Neural progenitor cell (in vitro differentiated cells): Measurements from ENCODE around the gene PACSIN2. TPM values are rescaled to one million over a fixed set of nuclear protein-coding genes. Genes with fewer than 3 reads are reported as not detected.

Experiments used
- DNase-seq: peaks from one replicate; pipeline ENCODE4 v3.0.0-alpha.2; 2016; ENCODE audit warnings: low spot score
- H2AFZ ChIP-seq: fragments of 200-600 bp; sonication (generic); replicated peaks from 2 replicates; pipeline ENCODE4 v1.6.1; 2016; ENCODE audit warnings: antibody characterized with exemption
- H3F3A ChIP-seq: fragments of 200-600 bp; sonication (generic); 2 replicates; pipeline ENCODE4 v1.6.1; 2016; ENCODE audit warnings: antibody characterized with exemption, low read depth
- H3K27ac ChIP-seq: fragments of 200-600 bp; sonication (generic); 2 replicates; pipeline ENCODE4 v1.5.1; 2016; ENCODE audit warnings: mild to moderate bottlenecking
- H3K27me3 ChIP-seq: fragments of 200-600 bp; sonication (generic); 2 replicates; pipeline ENCODE4 v1.6.1; 2016; ENCODE audit warnings: mild to moderate bottlenecking, moderate library complexity
- H3K36me3 ChIP-seq: fragments of 200-600 bp; sonication (generic); 2 replicates; pipeline ENCODE4 v1.5.1; 2016
- H3K4me1 ChIP-seq: fragments of 200-600 bp; sonication (generic); 2 replicates; pipeline ENCODE4 v1.6.1; 2016; ENCODE audit warnings: mixed run types
- H3K4me2 ChIP-seq: fragments of 200-600 bp; sonication (generic); 2 replicates; pipeline ENCODE4 v1.6.1; 2016
- H3K4me3 ChIP-seq: fragments of 200-600 bp; sonication (generic); 2 replicates; pipeline ENCODE4 v1.5.1; 2016
- H3K79me2 ChIP-seq: fragments of 200-600 bp; sonication (generic); 2 replicates; pipeline ENCODE4 v1.6.1; 2016; ENCODE audit warnings: low read depth
- H3K9ac ChIP-seq: fragments of 200-600 bp; sonication (generic); 2 replicates; pipeline ENCODE4 v1.6.1; 2016
- H3K9me3 ChIP-seq: fragments of 200-600 bp; sonication (generic); 2 replicates; pipeline ENCODE4 v1.5.1; 2016; ENCODE audit warnings: low read depth
- H4K20me1 ChIP-seq: fragments of 200-600 bp; sonication (generic); 2 replicates; pipeline ENCODE4 v1.6.1; 2016; ENCODE audit warnings: low read depth
- H3K27ac Mint-ChIP-seq: 3 replicates; pipeline ENCODE4 v1.8.0; 2021; ENCODE audit warnings: mixed read lengths
- H3K27me3 Mint-ChIP-seq: 2 replicates; pipeline ENCODE4 v1.8.0; 2022; ENCODE audit warnings: low read depth, mild to moderate bottlenecking, inconsistent platforms, moderate library complexity, mixed read lengths; ENCODE audit not compliant: insufficient read depth
- H3K36me3 Mint-ChIP-seq: 3 replicates; pipeline ENCODE4 v1.8.0; 2021; ENCODE audit warnings: mixed read lengths
- H3K4me1 Mint-ChIP-seq: 3 replicates; pipeline ENCODE4 v1.8.0; 2021; ENCODE audit warnings: mixed read lengths
- H3K4me3 Mint-ChIP-seq: 3 replicates; pipeline ENCODE4 v1.8.0; 2021; ENCODE audit warnings: mild to moderate bottlenecking, moderate library complexity, mixed read lengths
- H3K9me3 Mint-ChIP-seq: 3 replicates; pipeline ENCODE4 v1.8.0; 2020; ENCODE audit warnings: mixed read lengths
- CTCF ChIP-seq: fragments of 200-600 bp; sonication (generic); IDR thresholded peaks from 2 replicates; pipeline ENCODE4 v1.5.1; 2017; ENCODE audit warnings: antibody characterized with exemption, mild to moderate bottlenecking
- EZH2 ChIP-seq: fragments of 200-600 bp; sonication (generic); IDR thresholded peaks from 2 replicates; pipeline ENCODE4 v1.6.1; 2017; ENCODE audit warnings: antibody characterized with exemption, mild to moderate bottlenecking, moderate library complexity
- EZH2phosphoT487 ChIP-seq: fragments of 200-600 bp; sonication (generic); IDR thresholded peaks from 2 replicates; pipeline ENCODE4 v1.6.1; 2017; ENCODE audit warnings: antibody characterized with exemption
- total RNA-seq: library from RNA; depleted of rRNA; stranded (reverse); fragments of >200 nt; gene quantifications from 2 replicates; pipeline ENCODE4 v1.2.3, GENCODE V29; 2015; ENCODE audit warnings: low replicate concordance

Gene PACSIN2
- total RNA-seq, 1 donor from 2014 or later, result 38.1 TPM

DNA sequence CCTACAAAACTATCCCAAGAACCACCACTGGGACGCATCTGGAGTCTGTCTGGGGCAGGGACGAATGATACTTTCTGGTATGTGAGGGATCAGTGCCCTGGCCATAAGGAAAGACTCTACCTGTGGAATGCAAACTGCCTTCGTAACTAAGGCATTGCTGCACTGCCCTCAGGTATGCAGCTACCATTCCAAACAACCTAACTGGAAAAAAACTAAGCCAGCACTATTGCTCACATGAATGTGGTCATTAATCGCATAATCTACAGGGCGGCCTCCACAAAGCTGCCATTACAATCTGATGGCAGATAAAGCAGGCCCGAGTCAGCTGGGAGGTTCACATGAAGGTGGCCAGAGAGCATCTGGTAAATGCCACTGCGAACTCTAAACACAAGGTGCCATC is 3.9 kb downstream of the PACSIN2 start:
- peaks cover 67% of the 10 kb centered on the region for H4K20me1 ChIP-seq
- no peak overlapping the region for H3K9ac ChIP-seq
- H3K4me2 ChIP-seq, result no peak overlapping the region
- H3K27ac ChIP-seq, result no peak overlapping the region
- Mint-ChIP-seq H3K4me3 (no peak overlapping the region), H3K27me3 (peaks cover 6% of the 10 kb centered on the region), H3K27ac (no peak overlapping the region), H3K4me1 (peaks cover 33% of the 10 kb centered on the region), H3K9me3 (no peaks in the 10 kb centered on the region), H3K36me3 (no peaks in the 10 kb centered on the region)
- peaks cover 6% of the 10 kb centered on the region for H3K27me3 ChIP-seq
- H3K36me3 ChIP-seq, result no peaks in the 10 kb centered on the region
- H3K4me3 ChIP-seq, result no peak overlapping the region
- H3F3A ChIP-seq, result peaks cover 16% of the 10 kb centered on the region
- H3K4me1 ChIP-seq, result peaks cover 8% of the 10 kb centered on the region
- peaks cover 84% of the 10 kb centered on the region for H3K79me2 ChIP-seq
- no peak overlapping the region for H2AFZ ChIP-seq
- DNase-seq, result no peak
- H3K9me3 ChIP-seq, result no peaks in the 10 kb centered on the region
- no peak for TF ChIP-seq EZH2
- TF ChIP-seq EZH2phosphoT487, result no peak
- no peak for TF ChIP-seq CTCF

- no peaks in the 10 kb centered on the region for H3K36me3 ChIP-seq
- H3K4me3 ChIP-seq, result no peak overlapping the region
- Mint-ChIP-seq H3K27ac (no peak overlapping the region), H3K36me3 (no peaks in the 10 kb centered on the region), H3K9me3 (no peaks in the 10 kb centered on the region), H3K27me3 (no peaks in the 10 kb centered on the region), H3K4me3 (no peak overlapping the region), H3K4me1 (peaks cover 38% of the 10 kb centered on the region)
- H2AFZ ChIP-seq, result no peak overlapping the region
- peaks cover 100% of the 10 kb centered on the region for H3K79me2 ChIP-seq
- TF ChIP-seq EZH2phosphoT487, result no peak
- no peak for TF ChIP-seq EZH2
- TF ChIP-seq CTCF, result no peak
- no peak for DNase-seq
- H3K27me3 ChIP-seq, result no peaks in the 10 kb centered on the region
- no peaks in the 10 kb centered on the region for H3K9me3 ChIP-seq
- H4K20me1 ChIP-seq, result peaks cover 84% of the 10 kb centered on the region
- H3K4me2 ChIP-seq, result no peak overlapping the region
- peaks cover 14% of the 10 kb centered on the region for H3F3A ChIP-seq
- H3K9ac ChIP-seq, result no peak overlapping the region
- H3K4me1 ChIP-seq, result peaks cover 17% of the 10 kb centered on the region
- H3K27ac ChIP-seq, result no peak overlapping the region
Measured at GRCh38 chr22:43009444-43009843, 5.5 kb downstream of the PACSIN2 start.

DNA sequence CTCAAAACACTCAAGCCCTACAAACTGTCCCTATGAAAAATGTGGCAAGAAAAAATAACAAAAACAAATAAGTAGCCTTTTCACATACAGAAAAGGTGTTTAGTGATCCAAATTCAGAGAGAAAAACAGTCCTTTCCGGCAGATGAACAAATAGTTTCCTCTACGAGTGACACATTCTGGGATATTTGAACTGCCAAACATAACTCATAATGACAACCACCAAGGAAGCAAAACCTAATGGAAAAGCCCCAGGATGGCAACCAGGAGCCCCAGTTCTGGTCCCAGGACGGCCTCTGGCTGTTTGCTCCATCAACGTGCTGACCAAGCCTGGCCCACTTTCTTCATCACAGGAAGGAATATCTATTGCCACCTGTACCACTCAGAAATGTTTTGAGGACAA is 6.0 kb downstream of the PACSIN2 start:
- peaks cover 87% of the 10 kb centered on the region for H4K20me1 ChIP-seq

More for the DNA sequence above, 6.0 kb downstream of the PACSIN2 start:
- H3K4me2 ChIP-seq, result no peak overlapping the region
- Mint-ChIP-seq H3K27me3 (no peaks in the 10 kb centered on the region), H3K9me3 (no peaks in the 10 kb centered on the region), H3K36me3 (no peaks in the 10 kb centered on the region), H3K4me1 (peaks cover 43% of the 10 kb centered on the region), H3K27ac (no peak overlapping the region), H3K4me3 (no peak overlapping the region)
- no peaks in the 10 kb centered on the region for H3K27me3 ChIP-seq
- TF ChIP-seq EZH2, result no peak
- TF ChIP-seq EZH2phosphoT487, result no peak
- no peak for TF ChIP-seq CTCF
- no peaks in the 10 kb centered on the region for H3K36me3 ChIP-seq
- no peak overlapping the region for H3K4me3 ChIP-seq
- peaks cover 11% of the 10 kb centered on the region for H3F3A ChIP-seq
- no peak overlapping the region for H3K27ac ChIP-seq
- no peak for DNase-seq
- H3K79me2 ChIP-seq, result peaks cover 100% of the 10 kb centered on the region
- H2AFZ ChIP-seq, result no peak overlapping the region
- H3K9ac ChIP-seq, result no peak overlapping the region
- H3K9me3 ChIP-seq, result no peaks in the 10 kb centered on the region
- H3K4me1 ChIP-seq, result peaks cover 16% of the 10 kb centered on the region
